Measurements from ENCODE around the gene HIBCH. TPM values are rescaled to one million over a fixed set of nuclear protein-coding genes. Genes with fewer than 3 reads are reported as not detected.
"Not testable (repeated sequence)": the region's sequence is repeated elsewhere in the genome, so short reads cannot be mapped to it uniquely, and the experiment has no call there.

HIBCH gene
- total and polyA plus RNA-seq, 2 donors (not counting 3 experiments of a cell fraction or from before 2014, with no cell fraction given), result 6.4 to 24.7 TPM

DNA sequence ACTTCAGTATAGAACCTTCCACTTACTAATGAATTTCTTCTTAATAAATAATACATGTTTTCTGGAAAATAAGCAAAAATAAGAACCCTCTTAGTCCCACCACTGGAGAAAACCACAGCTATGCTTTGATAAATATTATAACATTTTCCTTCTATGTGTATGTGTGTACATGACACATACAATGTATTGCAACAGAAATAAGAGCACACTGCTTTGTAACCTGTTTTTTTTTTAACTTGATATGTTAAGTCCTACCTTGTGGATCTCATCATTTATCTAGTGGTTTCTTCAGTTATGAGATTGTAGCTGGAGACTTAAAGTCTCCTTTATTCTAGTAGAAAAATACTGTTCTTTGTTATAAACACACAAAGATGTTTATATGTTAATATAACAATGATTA lies 40.9 kb upstream of the HIBCH start:
- Histone ChIP-seq H3K4me1 (ENCODE audit: control insufficient read depth, extremely low read depth, insufficient read depth, low read length) (peaks cover 5% of the 10 kb centered on the region), H3K79me2 (ENCODE audit: control insufficient read depth, insufficient read depth, low read length) (peaks cover 8% of the 10 kb centered on the region), H3K27me3 (ENCODE audit: control insufficient read depth in 2 of 2, insufficient read depth in 2 of 2, low read length in 2 of 2) (no peaks in the 10 kb centered on the region), H3K27ac (ENCODE audit: insufficient read depth, low read depth, low read length) (no peak overlapping the region), H3K9me3 (replicated peaks; ENCODE audit: control insufficient read depth, insufficient read depth, low read length) (no peaks in the 10 kb centered on the region), H3K4me2 (ENCODE audit: insufficient read depth, low read length) (no peak overlapping the region), H3K4me3 (replicated peaks in 1 of 3; ENCODE audit: insufficient read depth in 1 of 3, low read depth in 1 of 3, low read length in 3 of 3) (no peak overlapping the region), H3K9ac (replicated peaks; ENCODE audit: extremely low read depth, insufficient read depth, low read length) (no peak overlapping the region), H3K9me1 (replicated peaks; ENCODE audit: control insufficient read depth, extremely low read depth, insufficient read depth, low read length) (no peaks in the 10 kb centered on the region), H2AFZ (ENCODE audit: low read depth, low read length) (no peak overlapping the region), H3K36me3 (ENCODE audit: control insufficient read depth in 2 of 2, extremely low read depth in 1 of 2, insufficient read depth in 2 of 2, low read length in 2 of 2) (peaks cover 0 to 5% of the 10 kb centered on the region in 2 experiments), H4K20me1 (replicated peaks; ENCODE audit: control insufficient read depth, extremely low read depth, insufficient read depth, low read length) (peaks cover 2% of the 10 kb centered on the region)
- POLR2A ChIA-PET, result no interaction called here
- TF ChIP-seq POLR2AphosphoS5 (IDR thresholded peaks at IDR 0.05; ENCODE audit: insufficient read depth, low read depth, low read length) (no peak), POLR2A (IDR thresholded peaks at IDR 0.05; ENCODE audit: low read depth, low read length) (no peak), FOS (IDR thresholded peaks at IDR 0.05; ENCODE audit: borderline replicate concordance, insufficient read depth, low read length) (no peak), JUN (IDR thresholded peaks at IDR 0.05; ENCODE audit: borderline replicate concordance, insufficient read depth, insufficient read length, low read depth) (no peak), EZH2 (IDR thresholded peaks at IDR 0.05; ENCODE audit: borderline replicate concordance, low read depth, low read length, severe bottlenecking) (no peak)
- CTCF ChIA-PET, result interaction anchor here (1.1 to 2.8 kb wide), 5 partner anchors 10 to 41 kb away, joined by 4 to 12 read pairs (median 10); partner anchors contain the start of gene HIBCH
- intact Hi-C loops (cut with micrococcal nuclease), result no loop called here
- DNase-seq (ENCODE audit: low read depth, low spot score), result no peak
- dilution Hi-C loops (cut with MboI; ENCODE audit: extremely low pct_ligation_motif_present, low sequenced_read_pairs), result no loop called here
- no peak for FAIRE-seq
- no TSS peak for BruUV-seq (replicated peaks)

DNA sequence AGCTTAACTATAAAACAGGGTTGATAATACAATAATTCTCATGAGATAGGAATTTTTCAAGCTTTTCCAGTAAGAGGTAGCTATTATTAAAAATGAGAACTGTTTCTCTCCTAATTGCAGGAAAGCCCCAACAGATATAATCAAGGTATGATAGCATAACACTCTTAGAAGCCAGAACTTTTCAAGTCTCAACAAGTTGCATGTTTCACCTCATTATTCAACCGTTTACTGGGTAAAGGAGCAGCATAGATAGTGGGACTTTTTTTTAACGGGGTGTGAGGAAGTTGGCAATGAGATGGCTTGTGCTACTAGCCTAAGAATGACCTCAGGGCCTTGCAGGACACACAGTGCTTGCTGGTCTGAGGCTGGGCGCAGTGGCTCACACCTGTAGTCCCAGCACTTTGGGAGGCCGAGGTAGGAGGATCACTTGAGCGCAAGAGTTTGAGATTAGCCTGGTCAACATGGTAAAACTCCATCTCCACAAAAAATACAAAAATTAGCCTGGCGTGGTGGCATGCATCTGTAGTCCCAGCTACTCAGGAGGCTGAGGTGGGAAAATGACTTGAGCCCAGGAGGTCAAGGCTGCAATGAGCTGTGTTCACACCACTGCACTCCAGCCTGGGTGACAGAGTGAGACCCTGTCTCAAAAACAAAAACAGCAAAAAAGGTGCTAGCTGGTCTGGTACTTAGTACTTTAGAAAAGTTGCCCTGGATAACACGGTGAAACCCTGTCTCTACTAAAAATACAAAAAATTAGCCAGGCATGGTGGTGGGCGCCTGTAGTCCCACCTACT lies 39.2 kb upstream of the HIBCH start:
- H3K36me3 ChIP-seq (ENCODE audit: control insufficient read depth in 2 of 2, extremely low read depth in 1 of 2, insufficient read depth in 2 of 2, low read length in 2 of 2); H3K4me1 ChIP-seq (ENCODE audit: control insufficient read depth, extremely low read depth, insufficient read depth, low read length); H3K4me2 ChIP-seq (ENCODE audit: insufficient read depth, low read length); H3K27ac ChIP-seq (ENCODE audit: insufficient read depth, low read depth, low read length); H3K9ac ChIP-seq (replicated peaks; ENCODE audit: extremely low read depth, insufficient read depth, low read length); H3K27me3 ChIP-seq (ENCODE audit: control insufficient read depth in 2 of 2, insufficient read depth in 2 of 2, low read length in 2 of 2); H3K9me3 ChIP-seq (replicated peaks; ENCODE audit: control insufficient read depth, insufficient read depth, low read length); FAIRE-seq; dilution Hi-C loops (cut with MboI; ENCODE audit: extremely low pct_ligation_motif_present, low sequenced_read_pairs); H3K9me1 ChIP-seq (replicated peaks; ENCODE audit: control insufficient read depth, extremely low read depth, insufficient read depth, low read length); H2AFZ ChIP-seq (ENCODE audit: low read depth, low read length); POLR2A ChIA-PET; H3K4me3 ChIP-seq (replicated peaks in 1 of 3; ENCODE audit: insufficient read depth in 1 of 3, low read depth in 1 of 3, low read length in 3 of 3); BruUV-seq (replicated peaks); H4K20me1 ChIP-seq (replicated peaks; ENCODE audit: control insufficient read depth, extremely low read depth, insufficient read depth, low read length); intact Hi-C loops (cut with micrococcal nuclease); DNase-seq (ENCODE audit: low read depth, low spot score): not testable (repeated sequence)
- CTCF ChIA-PET, result interaction anchor here (1.6 to 2.8 kb wide), 4 partner anchors 12 to 270 kb away, joined by 4 to 10 read pairs (median 8); partner anchors contain the start of gene HIBCH
- H3K79me2 ChIP-seq (ENCODE audit: control insufficient read depth, insufficient read depth, low read length), result peaks cover 19% of the 10 kb centered on the region
